RWPE2 (cell line): ENCODE results near the gene MAPK8.

Experiments
- ATAC-seq: fragments of 200-7000 bp; cut with Tn5 transposase; 3 replicates; pipeline ENCODE4 v1.9.1; 2021; ENCODE audit warnings: low read depth
- DNase-seq: peaks from one replicate; pipeline ENCODE4 v3.0.0-alpha.2; 2020; ENCODE audit warnings: low spot score
- H3K27ac ChIP-seq: fragments of 450-650 bp; 2 replicates; pipeline ENCODE4 v1.5.1; 2017; ENCODE audit warnings: mild to moderate bottlenecking; ENCODE audit not compliant: poor library complexity, severe bottlenecking
- H3K27me3 ChIP-seq: fragments of 250-450 bp; sonication (Bioruptor Pico); 2 replicates; pipeline ENCODE4 v1.5.1; 2021; ENCODE audit warnings: mild to moderate bottlenecking, moderate library complexity; ENCODE audit not compliant: insufficient read depth, poor library complexity, severe bottlenecking
- H3K36me3 ChIP-seq: fragments of 250-450 bp; sonication (Bioruptor Pico); 2 replicates; pipeline ENCODE4 v1.5.1; 2020; ENCODE audit warnings: low read depth, mild to moderate bottlenecking, moderate library complexity
- H3K4me1 ChIP-seq: fragments of 250-450 bp; sonication (Bioruptor Pico); 2 replicates; pipeline ENCODE4 v1.5.1; 2021; ENCODE audit warnings: mild to moderate bottlenecking, moderate library complexity; ENCODE audit not compliant: insufficient read depth, poor library complexity, severe bottlenecking
- H3K4me3 ChIP-seq: fragments of 250-450 bp; sonication (Bioruptor Pico); 2 replicates; pipeline ENCODE4 v1.5.1; 2021; ENCODE audit warnings: mild to moderate bottlenecking, moderate library complexity; ENCODE audit not compliant: severe bottlenecking
- H3K9me3 ChIP-seq: fragments of 250-450 bp; sonication (Bioruptor Pico); 2 replicates; pipeline ENCODE4 v1.5.1; 2021; ENCODE audit warnings: mild to moderate bottlenecking, moderate library complexity; ENCODE audit not compliant: severe bottlenecking
- CTCF ChIP-seq: fragments of 450-650 bp; IDR thresholded peaks from one replicate; pipeline ENCODE4 v1.5.1; 2017; ENCODE audit warnings: mild to moderate bottlenecking, moderate library complexity; ENCODE audit not compliant: poor library complexity, severe bottlenecking

MAPK8 gene

GRCh38 chr10:48440771-48441170 lies 134.3 kb downstream of the MAPK8 start:
- no peak for DNase-seq
- ATAC-seq: no peak
- TF ChIP-seq CTCF: no peak
- Histone ChIP-seq H3K4me3 (no peak overlapping the region), H3K27ac (no peak overlapping the region), H3K9me3 (no peaks in the 10 kb centered on the region), H3K36me3 (no peaks in the 10 kb centered on the region), H3K27me3 (no peaks in the 10 kb centered on the region), H3K4me1 (no peaks in the 10 kb centered on the region)

GRCh38 chr10:48442090-48442808 lies 135.8 kb downstream of the MAPK8 start:
- ATAC-seq (no peak), DNase-seq (no peak)
- TF ChIP-seq CTCF: no peak
- H3K4me1 ChIP-seq: no peaks in the 10 kb centered on the region
- no peak overlapping the region for H3K4me3 ChIP-seq
- no peak overlapping the region for H3K27ac ChIP-seq
- no peaks in the 10 kb centered on the region for H3K27me3 ChIP-seq
- H3K36me3 ChIP-seq: no peaks in the 10 kb centered on the region
- H3K9me3 ChIP-seq: no peaks in the 10 kb centered on the region

GRCh38 chr10:48442809-48443177 lies 136.3 kb downstream of the MAPK8 start:
- TF ChIP-seq CTCF: no peak
- Histone ChIP-seq H3K4me3 (no peak overlapping the region), H3K27me3 (no peaks in the 10 kb centered on the region), H3K27ac (no peak overlapping the region), H3K36me3 (no peaks in the 10 kb centered on the region), H3K9me3 (no peaks in the 10 kb centered on the region), H3K4me1 (no peaks in the 10 kb centered on the region)
- DNase-seq (no peak), ATAC-seq (no peak)

- Histone ChIP-seq H3K27me3 (no peaks in the 10 kb centered on the region), H3K27ac (no peak overlapping the region), H3K36me3 (no peaks in the 10 kb centered on the region), H3K9me3 (no peaks in the 10 kb centered on the region), H3K4me1 (no peaks in the 10 kb centered on the region), H3K4me3 (no peak overlapping the region)
- TF ChIP-seq CTCF: peak; percentile 33
- ATAC-seq: peak; percentile 55
- no peak for DNase-seq
These were observed 137.8 kb downstream of the MAPK8 start for GRCh38 chr10:48444266-48444665.
